ENCODE results near the gene UBB.

DNA sequence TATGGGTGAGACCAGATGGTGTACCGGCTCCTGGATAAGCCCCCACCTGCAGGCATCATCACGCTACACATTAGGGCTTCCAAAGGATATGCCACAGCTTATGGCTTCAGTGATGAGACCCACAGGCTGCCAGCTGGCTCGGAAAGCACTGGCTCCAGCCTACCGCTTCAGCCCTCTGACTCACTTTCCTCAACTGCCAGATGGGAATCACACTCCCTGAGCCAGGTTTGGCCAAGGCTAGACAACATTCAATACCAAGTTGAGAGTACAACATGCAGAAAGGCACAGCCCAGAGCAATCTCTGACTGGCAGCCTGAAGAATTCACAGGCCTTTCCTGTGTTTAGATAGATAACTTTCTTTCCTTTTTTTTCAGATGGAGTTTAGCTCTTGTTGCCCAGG, 37.9 kb upstream of the UBB start:
- TF ChIP-seq EZH2 (IDR thresholded peaks at IDR 0.05; ENCODE audit: insufficient read depth, poor library complexity, severe bottlenecking) (no peak), EZH2phosphoT487 (IDR thresholded peaks at IDR 0.05; ENCODE audit: insufficient read depth, low read depth) (no peak)

All from GM23248 (cell line).